Measurements from ENCODE around the gene MKS1.

MKS1 gene

GRCh38 chr17:58248955-58249269 is 29.9 kb upstream of the MKS1 start:
- H3K4me3 Mint-ChIP-seq: no peak overlapping the region
- H3K27me3 Mint-ChIP-seq: peaks cover 28% of the 10 kb centered on the region
- peaks cover 20% of the 10 kb centered on the region for H3K4me1 Mint-ChIP-seq (ENCODE audit: low read depth)
- H3K27ac Mint-ChIP-seq: no peak overlapping the region
- no peaks in the 10 kb centered on the region for H3K9me3 Mint-ChIP-seq
- no peaks in the 10 kb centered on the region for H3K36me3 Mint-ChIP-seq (ENCODE audit: low read depth)

DNA sequence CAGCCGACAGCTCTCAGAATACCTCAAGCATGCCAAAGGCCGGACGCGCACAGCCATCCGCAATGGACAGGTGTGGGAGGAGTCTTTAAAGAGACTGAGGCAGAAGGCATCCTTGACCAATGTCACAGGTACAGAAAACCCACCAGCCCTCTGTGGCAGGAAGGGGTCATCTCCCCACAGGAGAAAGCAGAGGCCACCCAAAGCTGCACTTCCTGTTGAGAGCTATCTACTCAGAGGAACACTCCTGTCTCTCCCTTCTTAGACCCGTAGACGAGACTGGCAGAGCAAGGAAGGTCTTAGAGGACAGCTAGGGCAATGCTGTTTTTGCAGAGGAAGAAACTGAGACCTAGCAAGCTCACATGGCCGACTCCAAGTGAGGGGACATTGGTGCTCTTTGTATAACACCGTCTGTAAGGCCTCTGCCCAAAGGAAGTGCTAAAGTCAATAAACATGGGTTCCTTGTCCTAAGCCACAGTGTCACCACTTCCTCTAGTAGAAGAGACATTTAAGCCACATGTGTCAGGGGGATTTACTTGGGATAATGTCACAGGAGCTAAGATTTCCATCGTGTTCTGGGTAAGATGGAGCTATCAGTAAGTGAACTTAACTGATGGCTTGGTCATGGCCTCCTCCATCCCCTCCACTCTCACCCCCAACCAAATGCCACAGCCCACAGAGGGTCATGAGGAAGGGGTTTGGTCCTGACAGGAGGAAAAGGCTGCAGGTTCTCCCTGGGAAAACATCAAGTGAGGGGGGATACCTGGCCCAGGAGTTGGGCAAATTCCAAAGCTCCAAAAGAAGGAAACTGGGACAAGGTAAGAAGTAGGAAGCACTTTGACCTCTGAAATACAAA is 28.7 kb upstream of the MKS1 start:
- peaks cover 37% of the 10 kb centered on the region for H3K27me3 Mint-ChIP-seq
- H3K9me3 Mint-ChIP-seq: no peaks in the 10 kb centered on the region
- no peak overlapping the region for H3K4me3 Mint-ChIP-seq
- no peaks in the 10 kb centered on the region for H3K36me3 Mint-ChIP-seq (ENCODE audit: low read depth)
- no peak overlapping the region for H3K27ac Mint-ChIP-seq
- peaks cover 20% of the 10 kb centered on the region for H3K4me1 Mint-ChIP-seq (ENCODE audit: low read depth)

DNA sequence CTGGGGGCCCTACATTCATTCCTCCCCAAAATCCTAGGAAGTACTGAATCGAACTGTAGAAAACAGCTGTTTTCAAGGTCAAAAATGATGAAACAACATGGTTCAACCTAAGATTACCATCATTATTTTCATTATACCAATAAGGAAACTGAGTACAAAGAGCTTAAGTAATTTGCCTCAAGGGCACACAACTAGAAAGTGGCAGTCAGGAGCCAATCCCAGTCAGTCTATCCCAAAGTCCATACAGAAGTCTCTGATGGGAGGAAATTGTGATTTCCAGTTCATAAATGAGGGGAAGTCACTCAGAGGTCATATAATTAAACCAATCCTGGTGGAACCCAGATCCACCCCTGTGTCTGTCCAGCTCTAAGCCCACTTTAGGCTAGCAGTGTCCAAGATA is 27.7 kb upstream of the MKS1 start:
- no peak overlapping the region for H3K27ac Mint-ChIP-seq
- H3K4me3 Mint-ChIP-seq: no peak overlapping the region
- H3K27me3 Mint-ChIP-seq: peaks cover 40% of the 10 kb centered on the region
- no peaks in the 10 kb centered on the region for H3K36me3 Mint-ChIP-seq (ENCODE audit: low read depth)
- peaks cover 23% of the 10 kb centered on the region for H3K4me1 Mint-ChIP-seq (ENCODE audit: low read depth)
- no peaks in the 10 kb centered on the region for H3K9me3 Mint-ChIP-seq

- H3K4me1 Mint-ChIP-seq (ENCODE audit: low read depth): peaks cover 27% of the 10 kb centered on the region
- no peak overlapping the region for H3K27ac Mint-ChIP-seq
- peaks cover 42% of the 10 kb centered on the region for H3K27me3 Mint-ChIP-seq
- H3K36me3 Mint-ChIP-seq (ENCODE audit: low read depth): no peaks in the 10 kb centered on the region
- no peaks in the 10 kb centered on the region for H3K9me3 Mint-ChIP-seq
- no peak overlapping the region for H3K4me3 Mint-ChIP-seq
Observed at GRCh38 chr17:58246104-58246740, 27.2 kb upstream of the MKS1 start.

- Mint-ChIP-seq H3K27ac (no peak overlapping the region), H3K27me3 (peaks cover 39% of the 10 kb centered on the region), H3K4me3 (no peak overlapping the region), H3K4me1 (ENCODE audit: low read depth) (peaks cover 27% of the 10 kb centered on the region), H3K36me3 (ENCODE audit: low read depth) (no peaks in the 10 kb centered on the region), H3K9me3 (no peaks in the 10 kb centered on the region)
Observed at GRCh38 chr17:58245428-58246103, 26.5 kb upstream of the MKS1 start.

- H3K4me3 Mint-ChIP-seq: no peak overlapping the region
- no peaks in the 10 kb centered on the region for H3K9me3 Mint-ChIP-seq
- H3K36me3 Mint-ChIP-seq (ENCODE audit: low read depth): no peaks in the 10 kb centered on the region
- peaks cover 24% of the 10 kb centered on the region for H3K4me1 Mint-ChIP-seq (ENCODE audit: low read depth)
- H3K27me3 Mint-ChIP-seq: peaks cover 40% of the 10 kb centered on the region
- H3K27ac Mint-ChIP-seq: no peak overlapping the region
Observed at GRCh38 chr17:58244963-58245362, 25.9 kb upstream of the MKS1 start.

- Mint-ChIP-seq H3K4me3 (no peak overlapping the region), H3K36me3 (ENCODE audit: low read depth) (no peaks in the 10 kb centered on the region), H3K4me1 (ENCODE audit: low read depth) (peaks cover 8% of the 10 kb centered on the region), H3K9me3 (no peaks in the 10 kb centered on the region), H3K27ac (no peak overlapping the region), H3K27me3 (peaks cover 50% of the 10 kb centered on the region)
Observed at GRCh38 chr17:58242171-58242784, 23.2 kb upstream of the MKS1 start.

GRCh38 chr17:58239987-58240386 is 20.9 kb upstream of the MKS1 start:
- Mint-ChIP-seq H3K4me1 (ENCODE audit: low read depth) (peaks cover 8% of the 10 kb centered on the region), H3K27ac (no peak overlapping the region), H3K9me3 (no peaks in the 10 kb centered on the region), H3K27me3 (peaks cover 60% of the 10 kb centered on the region), H3K36me3 (ENCODE audit: low read depth) (no peaks in the 10 kb centered on the region), H3K4me3 (no peak overlapping the region)

DNA sequence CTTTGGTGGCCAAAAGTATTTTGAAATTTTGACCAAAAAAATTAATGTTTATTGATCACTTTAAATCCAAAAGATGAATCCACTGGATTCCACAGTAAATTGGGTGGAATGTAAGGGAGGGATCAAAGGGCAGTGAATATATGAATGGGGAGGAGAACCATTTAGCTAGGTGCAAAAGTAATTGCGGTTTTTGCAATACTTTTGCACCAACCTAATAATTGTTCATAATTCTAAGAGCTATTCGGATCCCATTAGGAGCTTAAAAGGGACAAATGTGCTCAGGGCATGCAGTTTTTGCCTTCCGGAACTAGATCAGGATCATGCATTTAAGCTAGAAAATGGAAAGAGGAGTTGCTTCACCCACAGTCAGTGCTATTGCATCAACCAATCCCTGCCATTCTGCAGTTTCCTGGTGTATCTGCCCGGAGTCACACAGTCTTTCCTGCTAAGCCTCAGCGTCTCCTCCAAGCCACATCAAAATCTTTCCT is 19.1 kb upstream of the MKS1 start, which contains the start of gene LPO:
LPO (plus strand) TSS at position 438 of the 488 bp plus-strand sequence. CDS start 4,396 bp downstream, outside the sequence.
- peaks cover 57% of the 10 kb centered on the region for H3K27me3 Mint-ChIP-seq
- H3K27ac Mint-ChIP-seq: no peak within 1 kb of the TSS

DNA sequence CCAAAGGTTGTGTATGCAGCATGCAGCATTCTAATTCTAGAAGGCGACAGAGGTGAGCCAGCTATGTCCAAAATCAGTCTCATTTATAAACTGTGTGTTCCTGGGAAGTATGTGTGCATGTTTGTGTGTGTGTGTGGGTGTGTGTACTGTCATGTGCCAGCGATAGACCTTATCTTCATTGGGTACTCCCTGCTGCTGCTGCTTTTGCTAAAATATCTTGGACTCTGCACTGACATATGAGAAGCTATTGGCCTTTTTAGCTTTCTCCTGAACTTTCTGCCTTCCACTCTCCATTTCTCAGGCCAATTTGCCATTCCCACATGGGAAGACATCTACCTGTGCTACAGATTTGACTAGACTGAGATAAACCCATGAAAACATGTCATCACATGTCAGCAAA is 17.3 kb upstream of the MKS1 start:
- Mint-ChIP-seq H3K9me3 (no peaks in the 10 kb centered on the region), H3K27ac (no peak overlapping the region), H3K4me3 (no peak overlapping the region), H3K4me1 (ENCODE audit: low read depth) (peaks cover 10% of the 10 kb centered on the region), H3K36me3 (ENCODE audit: low read depth) (no peaks in the 10 kb centered on the region), H3K27me3 (peaks cover 54% of the 10 kb centered on the region)

More for the DNA sequence above, 19.1 kb upstream of the MKS1 start, which contains the start of gene LPO:
- no peaks in the 10 kb centered on the region for H3K9me3 Mint-ChIP-seq
- H3K4me3 Mint-ChIP-seq: no peak within 1 kb of the TSS
- no peaks in the 10 kb centered on the region for H3K36me3 Mint-ChIP-seq (ENCODE audit: low read depth)
- H3K4me1 Mint-ChIP-seq (ENCODE audit: low read depth): peaks cover 8% of the 10 kb centered on the region

GRCh38 chr17:58235821-58236220 is 16.8 kb upstream of the MKS1 start:
- Mint-ChIP-seq H3K27me3 (peaks cover 54% of the 10 kb centered on the region), H3K27ac (no peak overlapping the region), H3K36me3 (ENCODE audit: low read depth) (no peaks in the 10 kb centered on the region), H3K4me3 (no peak overlapping the region), H3K9me3 (no peaks in the 10 kb centered on the region), H3K4me1 (ENCODE audit: low read depth) (peaks cover 10% of the 10 kb centered on the region)

GRCh38 chr17:58234512-58234911 is 15.5 kb upstream of the MKS1 start:
- H3K27me3 Mint-ChIP-seq: peaks cover 46% of the 10 kb centered on the region
- no peaks in the 10 kb centered on the region for H3K9me3 Mint-ChIP-seq
- H3K4me1 Mint-ChIP-seq (ENCODE audit: low read depth): peaks cover 10% of the 10 kb centered on the region
- no peaks in the 10 kb centered on the region for H3K36me3 Mint-ChIP-seq (ENCODE audit: low read depth)
- H3K27ac Mint-ChIP-seq: no peak overlapping the region
- H3K4me3 Mint-ChIP-seq: no peak overlapping the region

GRCh38 chr17:58233543-58233942 is 14.5 kb upstream of the MKS1 start:
- no peaks in the 10 kb centered on the region for H3K36me3 Mint-ChIP-seq (ENCODE audit: low read depth)
- peaks cover 10% of the 10 kb centered on the region for H3K4me1 Mint-ChIP-seq (ENCODE audit: low read depth)
- H3K27ac Mint-ChIP-seq: no peak overlapping the region
- H3K9me3 Mint-ChIP-seq: no peaks in the 10 kb centered on the region
- peaks cover 47% of the 10 kb centered on the region for H3K27me3 Mint-ChIP-seq
- H3K4me3 Mint-ChIP-seq: no peak overlapping the region

DNA sequence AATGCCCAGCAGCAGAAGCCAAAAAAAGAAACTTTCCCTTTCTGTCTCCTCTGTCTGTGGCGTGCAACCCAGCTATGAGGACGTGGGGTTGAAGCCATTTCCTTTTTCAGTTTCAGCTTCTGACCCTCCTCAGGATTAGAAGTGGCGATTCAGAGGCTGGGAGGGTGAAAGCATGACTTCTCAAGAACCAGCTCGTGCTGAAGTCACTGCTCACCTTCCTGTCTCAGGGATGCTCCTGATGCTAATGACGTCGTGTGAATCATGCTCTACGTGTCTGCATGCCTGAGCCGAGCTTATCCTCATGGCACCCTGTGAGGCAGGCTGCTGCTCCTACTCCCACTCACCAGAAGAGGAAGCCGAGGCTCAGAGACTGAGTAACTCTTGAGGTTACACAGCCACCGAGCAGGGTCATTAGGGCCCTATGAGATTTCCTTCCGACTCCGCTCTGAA is 13.7 kb upstream of the MKS1 start:
- Mint-ChIP-seq H3K4me3 (no peak overlapping the region), H3K27ac (peak overlapping the region; percentile 50), H3K27me3 (peaks cover 45% of the 10 kb centered on the region), H3K36me3 (ENCODE audit: low read depth) (no peaks in the 10 kb centered on the region), H3K9me3 (no peaks in the 10 kb centered on the region), H3K4me1 (ENCODE audit: low read depth) (peaks cover 10% of the 10 kb centered on the region)

DNA sequence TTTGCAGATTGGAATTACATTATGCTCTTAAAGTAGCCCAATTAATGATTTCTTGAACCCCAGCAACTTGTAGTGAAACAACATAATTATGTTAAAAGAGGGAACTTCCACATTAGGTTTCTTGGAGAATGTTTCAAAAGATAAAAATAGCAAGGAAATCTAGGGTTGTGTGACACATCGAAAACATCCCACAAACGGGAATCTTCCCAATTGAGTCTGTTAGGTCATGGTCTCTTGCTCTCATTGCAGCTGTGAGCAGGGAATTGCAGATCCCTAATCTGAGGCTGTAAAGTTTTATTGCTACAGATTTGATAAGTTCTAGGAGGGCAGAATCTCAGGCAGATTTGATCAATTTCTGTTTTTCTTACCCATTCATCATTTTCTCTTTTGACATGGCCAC is 12.6 kb upstream of the MKS1 start:
- Mint-ChIP-seq H3K27ac (no peak overlapping the region), H3K9me3 (no peaks in the 10 kb centered on the region), H3K4me3 (no peak overlapping the region), H3K36me3 (ENCODE audit: low read depth) (no peaks in the 10 kb centered on the region), H3K4me1 (ENCODE audit: low read depth) (peaks cover 10% of the 10 kb centered on the region), H3K27me3 (peaks cover 49% of the 10 kb centered on the region)
